Mesendoderm (in vitro differentiated cells): ENCODE results near the gene TSPAN11.

Source experiments
- DNase-seq: peaks from one replicate; pipeline ENCODE4 v3.0.0; 2013
- H2AK5ac ChIP-seq: 2 replicates; pipeline ENCODE4 v1.6.1; 2013; ENCODE audit warnings: low read length, inconsistent platforms
- H2BK120ac ChIP-seq: 2 replicates; pipeline ENCODE4 v1.6.1; 2013; ENCODE audit warnings: low read depth, mild to moderate bottlenecking, low read length, moderate library complexity, mixed read lengths
- H2BK15ac ChIP-seq: replicated peaks from 2 replicates; pipeline ENCODE4 v1.6.1; 2013; ENCODE audit warnings: low read depth, mild to moderate bottlenecking, moderate library complexity
- H2BK5ac ChIP-seq: 2 replicates; pipeline ENCODE4 v1.6.1; 2013; ENCODE audit warnings: low read length, inconsistent platforms
- H3K18ac ChIP-seq: 2 replicates; pipeline ENCODE4 v1.6.1; 2013; ENCODE audit warnings: mild to moderate bottlenecking, low read length, mixed read lengths
- H3K23ac ChIP-seq: one replicate; pipeline ENCODE4 v1.6.1; 2013; ENCODE audit warnings: low read length
- H3K27ac ChIP-seq: 2 replicates; pipeline ENCODE4 v1.5.1; 2013; ENCODE audit warnings: low read depth, mild to moderate bottlenecking, inconsistent platforms, low read length, moderate library complexity
- H3K27me3 ChIP-seq: 2 replicates; pipeline ENCODE4 v1.6.1; 2013; ENCODE audit warnings: low read length, control low read depth, mild to moderate bottlenecking, inconsistent platforms; ENCODE audit not compliant: insufficient read depth, poor library complexity
- H3K36me3 ChIP-seq: 2 replicates; pipeline ENCODE4 v1.6.1; 2013; ENCODE audit warnings: low read length, inconsistent platforms; ENCODE audit not compliant: control insufficient read depth, insufficient read depth
- H3K4ac ChIP-seq: one replicate; pipeline ENCODE4 v1.6.1; 2013; ENCODE audit warnings: low read depth, mild to moderate bottlenecking, low read length, moderate library complexity
- H3K4me1 ChIP-seq: 2 replicates; pipeline ENCODE4 v1.6.1; 2013; ENCODE audit warnings: low read depth, low read length, inconsistent platforms; ENCODE audit not compliant: control insufficient read depth
- H3K4me2 ChIP-seq: 2 replicates; pipeline ENCODE4 v1.6.1; 2013; ENCODE audit warnings: low read length
- H3K4me3 ChIP-seq: 2 replicates; pipeline ENCODE4 v1.5.1; 2013; ENCODE audit warnings: mild to moderate bottlenecking, low read length
- H3K56ac ChIP-seq: one replicate; pipeline ENCODE4 v1.6.1; 2013; ENCODE audit warnings: low read length
- H3K79me1 ChIP-seq: 2 replicates; pipeline ENCODE4 v1.6.1; 2013; ENCODE audit warnings: low read length, inconsistent platforms
- H3K79me2 ChIP-seq: 2 replicates; pipeline ENCODE4 v1.6.1; 2013; ENCODE audit warnings: mild to moderate bottlenecking, low read length; ENCODE audit not compliant: control insufficient read depth, insufficient read depth
- H3K9ac ChIP-seq: 2 replicates; pipeline ENCODE4 v1.6.1; 2013; ENCODE audit warnings: low read length, inconsistent platforms
- H4K5ac ChIP-seq: one replicate; pipeline ENCODE4 v1.6.1; 2013; ENCODE audit warnings: low read length
- H4K8ac ChIP-seq: one replicate; pipeline ENCODE4 v1.6.1; 2013; ENCODE audit warnings: low read depth, mild to moderate bottlenecking, control low read depth, low read length, moderate library complexity
- WGBS: extraction: QIAGEN DNeasy Blood & Tissue Kit; methylation state at CpG from one replicate; pipeline ENCODE4 v1.1.7; 2013; ENCODE audit warnings: low lambda C conversion rate, missing lambda C conversion rate; ENCODE audit not compliant: insufficient coverage; ENCODE audit errors: extremely low coverage; 5-methylcytosine and 5-hydroxymethylcytosine counted together

The TSPAN11 gene

DNA sequence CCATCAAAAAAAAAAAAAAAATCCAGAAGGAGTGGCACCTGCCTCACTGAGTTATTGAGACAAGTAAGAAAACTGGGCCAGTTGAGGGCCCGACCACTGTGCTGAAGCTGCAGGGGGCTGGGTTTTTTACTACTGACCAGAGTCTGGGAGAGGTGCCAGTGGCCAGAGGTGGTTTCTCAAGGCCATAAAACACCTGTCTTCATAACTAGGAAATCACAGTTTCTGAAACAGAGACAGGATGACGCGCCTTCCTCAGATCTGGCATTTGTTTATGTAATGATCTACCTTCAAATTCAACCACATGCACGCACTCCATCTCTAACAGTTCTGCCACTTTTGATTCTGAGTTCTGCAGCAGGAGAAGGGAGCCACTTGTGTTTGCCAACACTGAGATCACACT lies 12.7 kb downstream of the TSPAN11 start:
- Histone ChIP-seq H3K4me2 (no peak overlapping the region), H3K9ac (no peak overlapping the region), H3K56ac (no peak overlapping the region), H3K23ac (no peak overlapping the region), H4K5ac (no peak overlapping the region), H3K4me1 (no peaks in the 10 kb centered on the region), H2BK120ac (no peak overlapping the region), H3K18ac (no peak overlapping the region), H3K4me3 (no peak overlapping the region), H3K4ac (no peak overlapping the region), H3K36me3 (no peaks in the 10 kb centered on the region), H2BK5ac (no peak overlapping the region), H3K79me2 (no peaks in the 10 kb centered on the region), H3K27me3 (no peaks in the 10 kb centered on the region), H3K79me1 (no peaks in the 10 kb centered on the region), H2AK5ac (no peak overlapping the region), H4K8ac (no peak overlapping the region), H3K27ac (no peak overlapping the region), H2BK15ac (no peak overlapping the region)
- no peak for DNase-seq
- no CpG with 5 or more reads among the region's 4 CpGs for WGBS

DNA sequence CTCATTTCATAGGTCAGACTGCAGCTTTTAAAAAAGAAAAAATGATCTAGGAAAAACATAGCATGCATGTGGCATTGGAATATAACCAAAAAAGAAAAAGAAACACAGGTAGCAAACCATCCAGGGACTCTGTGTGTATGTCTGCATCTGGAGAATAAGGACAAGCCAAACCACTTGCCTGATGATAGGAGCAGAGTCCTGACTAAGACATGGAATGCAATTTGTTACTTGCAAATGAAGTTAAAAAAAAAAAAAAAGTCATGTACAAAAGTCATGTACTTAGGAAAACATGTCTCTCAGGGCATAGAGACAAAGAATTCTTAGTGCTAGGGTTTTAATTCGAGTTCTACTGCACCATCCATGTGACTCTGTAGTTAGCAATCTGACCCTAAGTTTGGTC lies 15.9 kb downstream of the TSPAN11 start:
- H3K9ac ChIP-seq, result no peak overlapping the region
- no peak overlapping the region for H3K27ac ChIP-seq
- H3K23ac ChIP-seq, result no peak overlapping the region
- no peaks in the 10 kb centered on the region for H3K79me2 ChIP-seq
- H2AK5ac ChIP-seq, result no peak overlapping the region
- H2BK15ac ChIP-seq, result no peak overlapping the region
- no peak overlapping the region for H2BK120ac ChIP-seq
- H4K5ac ChIP-seq, result no peak overlapping the region
- no peak overlapping the region for H3K4me2 ChIP-seq
- no peak overlapping the region for H4K8ac ChIP-seq
- H3K18ac ChIP-seq, result no peak overlapping the region
- no peaks in the 10 kb centered on the region for H3K4me1 ChIP-seq
- no peak for DNase-seq
- no peak overlapping the region for H2BK5ac ChIP-seq
- H3K36me3 ChIP-seq, result no peaks in the 10 kb centered on the region
- H3K56ac ChIP-seq, result no peak overlapping the region
- H3K27me3 ChIP-seq, result no peaks in the 10 kb centered on the region
- H3K79me1 ChIP-seq, result no peaks in the 10 kb centered on the region
- no peak overlapping the region for H3K4ac ChIP-seq
- WGBS, result no CpG with 5 or more reads among the region's 1 CpG
- no peak overlapping the region for H3K4me3 ChIP-seq

DNA sequence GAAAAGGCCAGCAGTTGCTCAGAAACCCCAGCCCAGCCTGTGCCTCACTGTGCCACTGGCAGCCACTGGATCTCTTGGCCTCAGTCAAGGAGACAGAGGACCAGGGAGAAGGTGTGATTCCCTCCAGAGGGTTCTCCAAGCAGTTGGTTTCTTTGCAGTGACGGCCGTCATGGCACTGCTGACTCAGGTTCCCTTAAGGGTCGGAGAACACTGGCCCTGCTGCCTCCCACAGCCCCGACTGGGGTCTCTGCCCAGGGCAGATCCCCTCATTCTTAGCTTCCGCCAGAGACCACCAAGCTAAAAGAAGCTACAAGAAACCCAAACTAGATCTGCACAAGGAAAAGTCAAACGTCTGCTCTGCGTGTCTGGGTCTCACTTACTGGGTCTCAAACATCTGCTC lies 16.4 kb downstream of the TSPAN11 start:
- no peaks in the 10 kb centered on the region for H3K36me3 ChIP-seq
- H3K56ac ChIP-seq, result no peak overlapping the region
- no peak overlapping the region for H3K18ac ChIP-seq
- no peak overlapping the region for H2BK15ac ChIP-seq
- H3K27ac ChIP-seq, result no peak overlapping the region
- no peak overlapping the region for H3K4me2 ChIP-seq
- H3K4ac ChIP-seq, result no peak overlapping the region
- H3K79me2 ChIP-seq, result no peaks in the 10 kb centered on the region
- no peak for DNase-seq
- no peak overlapping the region for H4K8ac ChIP-seq
- H2BK5ac ChIP-seq, result no peak overlapping the region
- no peak overlapping the region for H3K9ac ChIP-seq
- no peak overlapping the region for H2AK5ac ChIP-seq
- no peaks in the 10 kb centered on the region for H3K27me3 ChIP-seq
- H2BK120ac ChIP-seq, result no peak overlapping the region
- no CpG with 5 or more reads among the region's 7 CpGs for WGBS
- H3K4me1 ChIP-seq, result no peaks in the 10 kb centered on the region
- no peak overlapping the region for H3K23ac ChIP-seq
- H3K79me1 ChIP-seq, result no peaks in the 10 kb centered on the region
- H4K5ac ChIP-seq, result no peak overlapping the region
- no peak overlapping the region for H3K4me3 ChIP-seq

DNA sequence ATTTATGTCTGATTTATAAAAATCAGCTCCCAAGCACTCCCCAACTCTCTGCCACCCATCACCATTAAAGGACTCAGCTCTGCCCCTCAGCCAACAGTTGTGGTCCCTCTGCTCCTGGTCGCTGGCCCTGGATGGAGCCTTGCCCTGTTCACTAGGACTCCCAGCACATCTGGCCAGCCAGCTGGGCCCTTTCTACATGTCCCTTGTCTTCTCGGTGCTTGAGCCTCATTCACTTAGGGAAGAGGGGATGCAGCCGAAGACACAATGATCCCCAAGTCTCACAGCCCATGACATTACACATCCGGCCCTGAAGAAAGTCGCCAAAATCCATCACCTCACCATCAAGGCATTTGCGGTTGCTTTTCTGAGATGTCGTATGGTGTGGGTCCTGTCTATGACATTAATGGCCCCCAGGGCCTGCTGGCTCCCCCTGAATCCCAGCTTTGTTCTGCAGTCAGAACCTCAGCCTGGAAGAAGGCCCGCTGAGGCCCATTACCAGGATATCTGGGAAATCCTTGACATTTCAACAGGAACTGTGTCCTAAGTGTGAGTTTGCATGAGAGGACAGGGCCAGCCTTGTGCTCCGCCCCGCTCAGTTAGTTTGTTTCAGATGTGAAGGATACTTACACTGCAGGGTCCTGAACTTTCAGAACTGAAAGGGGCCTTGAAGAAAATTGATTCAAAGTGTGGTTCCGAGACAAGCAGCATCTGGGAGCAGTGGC lies 19.1 kb downstream of the TSPAN11 start:
- Histone ChIP-seq H3K18ac (no peak overlapping the region), H3K9ac (no peak overlapping the region), H3K27ac (no peak overlapping the region), H4K5ac (no peak overlapping the region), H3K79me1 (no peaks in the 10 kb centered on the region), H2BK15ac (no peak overlapping the region), H3K56ac (no peak overlapping the region), H3K36me3 (no peaks in the 10 kb centered on the region), H3K4ac (no peak overlapping the region), H3K4me1 (no peaks in the 10 kb centered on the region), H2BK120ac (no peak overlapping the region), H4K8ac (no peak overlapping the region), H3K27me3 (no peaks in the 10 kb centered on the region), H2AK5ac (no peak overlapping the region), H2BK5ac (no peak overlapping the region), H3K79me2 (no peaks in the 10 kb centered on the region), H3K4me2 (no peak overlapping the region), H3K4me3 (no peak overlapping the region), H3K23ac (no peak overlapping the region)
- WGBS, result no CpG with 5 or more reads among the region's 11 CpGs
- DNase-seq, result no peak

DNA sequence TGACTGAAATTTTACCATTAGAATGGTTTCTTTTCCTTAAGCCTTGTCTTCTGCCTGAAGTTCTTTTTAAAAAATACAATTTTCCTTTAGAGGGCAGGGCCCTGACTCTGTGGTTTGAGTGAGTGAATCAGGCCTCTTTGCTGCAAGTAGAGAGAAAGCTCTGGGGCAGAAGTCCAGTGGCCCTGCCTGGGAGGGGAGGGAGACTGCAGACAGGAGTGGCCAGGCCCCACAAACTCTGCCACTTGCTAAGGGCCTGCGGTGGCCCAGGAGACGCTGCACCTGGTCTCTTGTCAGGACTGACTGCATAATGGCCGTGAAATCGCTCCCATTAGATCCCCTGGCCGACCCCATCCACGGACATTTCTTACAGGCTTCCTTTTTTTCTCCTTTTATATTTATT lies 25.5 kb downstream of the TSPAN11 start:
- no peak overlapping the region for H2BK5ac ChIP-seq
- H3K23ac ChIP-seq, result no peak overlapping the region
- no peak overlapping the region for H3K18ac ChIP-seq
- H2AK5ac ChIP-seq, result no peak overlapping the region
- no peaks in the 10 kb centered on the region for H3K36me3 ChIP-seq
- H3K27me3 ChIP-seq, result no peaks in the 10 kb centered on the region
- H3K4ac ChIP-seq, result no peak overlapping the region
- H3K79me2 ChIP-seq, result no peaks in the 10 kb centered on the region
- no peaks in the 10 kb centered on the region for H3K4me1 ChIP-seq
- no peak overlapping the region for H3K27ac ChIP-seq
- no peak for DNase-seq
- no peak overlapping the region for H3K4me2 ChIP-seq
- no peaks in the 10 kb centered on the region for H3K79me1 ChIP-seq
- no CpG with 5 or more reads among the region's 6 CpGs for WGBS
- H3K56ac ChIP-seq, result no peak overlapping the region
- H3K9ac ChIP-seq, result no peak overlapping the region
- H4K5ac ChIP-seq, result no peak overlapping the region
- H2BK15ac ChIP-seq, result no peak overlapping the region
- no peak overlapping the region for H3K4me3 ChIP-seq
- no peak overlapping the region for H2BK120ac ChIP-seq
- H4K8ac ChIP-seq, result no peak overlapping the region

DNA sequence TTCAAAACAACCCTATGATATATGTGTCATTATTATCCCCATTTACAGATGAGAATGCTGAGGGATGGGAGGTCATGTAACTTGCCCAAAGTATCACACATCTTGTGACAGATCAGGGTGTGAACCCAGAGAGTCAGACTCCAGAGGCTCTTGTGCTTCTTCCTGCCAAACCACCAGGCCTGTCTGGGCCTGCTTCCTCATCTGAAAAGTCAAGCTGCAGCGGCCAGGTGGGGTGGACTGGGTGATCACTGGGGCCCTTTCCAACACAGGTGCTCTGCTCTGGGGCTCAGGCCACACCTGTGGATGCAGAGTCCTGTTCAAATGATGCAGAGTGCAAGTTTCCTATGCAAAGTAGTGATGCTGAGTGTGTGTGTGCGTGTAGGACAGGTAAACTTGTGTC lies 26.7 kb downstream of the TSPAN11 start:
- no peak for DNase-seq
- no CpG with 5 or more reads among the region's 2 CpGs for WGBS

More for the DNA sequence above, 26.7 kb downstream of the TSPAN11 start:
- no peaks in the 10 kb centered on the region for H3K27me3 ChIP-seq
- H3K4me2 ChIP-seq, result no peak overlapping the region
- H2BK5ac ChIP-seq, result no peak overlapping the region
- no peak overlapping the region for H3K4ac ChIP-seq
- H3K4me1 ChIP-seq, result no peaks in the 10 kb centered on the region
- no peak overlapping the region for H2AK5ac ChIP-seq
- H3K36me3 ChIP-seq, result no peaks in the 10 kb centered on the region
- no peak overlapping the region for H3K18ac ChIP-seq
- no peak overlapping the region for H4K5ac ChIP-seq
- no peak overlapping the region for H4K8ac ChIP-seq
- H3K27ac ChIP-seq, result no peak overlapping the region
- no peak overlapping the region for H3K23ac ChIP-seq
- H3K4me3 ChIP-seq, result no peak overlapping the region
- no peak overlapping the region for H3K9ac ChIP-seq
- H3K56ac ChIP-seq, result no peak overlapping the region
- no peak overlapping the region for H2BK15ac ChIP-seq
- H2BK120ac ChIP-seq, result no peak overlapping the region
- H3K79me2 ChIP-seq, result no peaks in the 10 kb centered on the region
- no peaks in the 10 kb centered on the region for H3K79me1 ChIP-seq
